GM12892 (cell line): ENCODE data around the gene TAOK3.

ENCODE experiments used
- POLR2A ChIP-seq: IDR thresholded peaks from 2 replicates; pipeline ENCODE4 v1.6.1; 2011; ENCODE audit warnings: low read depth, low read length, control low read depth
- POLR2AphosphoS5 ChIP-seq: IDR thresholded peaks from 2 replicates; pipeline ENCODE4 v1.6.1; 2011; ENCODE audit warnings: low read depth, low read length, control low read depth

DNA sequence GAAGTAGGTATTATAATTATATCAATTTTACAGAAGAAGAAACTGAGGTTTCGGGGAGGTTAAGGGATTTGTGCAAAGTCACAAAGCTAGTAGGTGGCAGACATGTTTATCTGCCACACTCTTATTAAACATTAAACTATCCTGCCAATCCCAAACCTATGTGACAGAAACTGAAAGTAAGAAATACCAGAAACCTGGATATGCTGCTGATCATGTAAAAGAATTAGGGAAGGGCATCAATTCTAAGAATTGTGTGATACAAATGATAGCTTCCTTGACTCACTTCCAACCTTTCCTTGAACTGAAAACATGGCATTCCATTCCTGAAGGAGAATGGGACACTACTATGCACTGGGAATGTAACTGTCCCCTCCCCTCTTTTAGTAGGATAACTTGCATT is 16.9 kb downstream of the TAOK3 start:
- no peak for TF ChIP-seq POLR2A
- no peak for TF ChIP-seq POLR2AphosphoS5
